Panc1 (cell line): ENCODE results near the gene AJUBA. TPM values are rescaled to one million over a fixed set of nuclear protein-coding genes. Genes with fewer than 3 reads are reported as not detected.
A peak's percentile ranks its signal among the peaks of the same experiment; 100 is the strongest.

ENCODE experiments used
- ATAC-seq: fragments of 200-7000 bp; cut with Tn5 transposase; 2 replicates; pipeline ENCODE4 v1.9.1; 2020; ENCODE audit warnings: mild to moderate bottlenecking, moderate library complexity
- BruUV-seq: library from RNA; stranded (reverse); fragments of 400-500 nt; replicated peaks from 2 replicates; lab custom pipeline; 2021; lab: Mats Ljungman, UMichigan
- CTCF ChIA-PET: fragments of 300-600 bp; sonication (Branson Sonifier 250); formaldehyde crosslinking; loops from one replicate; lab custom pipeline; 2022; ENCODE audit warnings: antibody characterized with exemption; lab: Charles Lee
- POLR2A ChIA-PET: fragments of 300-600 bp; sonication (Branson Sonifier 250); formaldehyde crosslinking; loops from one replicate; lab custom pipeline; 2022; ENCODE audit warnings: antibody characterized with exemption; lab: Charles Lee
- DNase-seq: peaks from one replicate; pipeline ENCODE4 v3.0.0-alpha.2; 2010; ENCODE audit warnings: low read depth, low spot score
- H3K27ac ChIP-seq: 2 replicates; pipeline ENCODE4 v1.5.1; 2011; ENCODE audit warnings: mild to moderate bottlenecking, low read length, inconsistent platforms
- H3K27me3 ChIP-seq: fragments of 200-500 bp; sonication (Bioruptor generic); 2 replicates; pipeline ENCODE4 v1.6.0; 2014; ENCODE audit warnings: low read length, inconsistent platforms; ENCODE audit not compliant: control insufficient read depth, insufficient read depth
- H3K36me3 ChIP-seq: fragments of 200-500 bp; sonication (Bioruptor generic); 2 replicates; pipeline ENCODE4 v1.5.1; 2014; ENCODE audit warnings: inconsistent platforms, mild to moderate bottlenecking, low read length, moderate library complexity; ENCODE audit not compliant: control insufficient read depth, insufficient read depth
- H3K4me1 ChIP-seq: 2 replicates; pipeline ENCODE4 v1.5.1; 2011; ENCODE audit warnings: inconsistent platforms, mild to moderate bottlenecking, low read length, moderate library complexity; ENCODE audit not compliant: control insufficient read depth, insufficient read depth
- H3K4me3 ChIP-seq, 2 experiments: 2 replicates each; pipeline ENCODE4 v1.5.1; 2011 to 2012; ENCODE audit warnings: low read depth in 2 of 2, low read length in 2 of 2, mild to moderate bottlenecking in 2 of 2, inconsistent platforms in 1 of 2, moderate library complexity in 1 of 2
- H3K9me3 ChIP-seq: fragments of 200-500 bp; sonication (Bioruptor generic); 2 replicates; pipeline ENCODE4 v1.5.1; 2014; ENCODE audit warnings: low read depth, mild to moderate bottlenecking, inconsistent platforms, low read length, moderate library complexity; ENCODE audit not compliant: control insufficient read depth, insufficient read depth
- POLR2AphosphoS5 ChIP-seq: IDR thresholded peaks from 2 replicates; pipeline ENCODE4 v1.6.1; 2012; ENCODE audit warnings: mild to moderate bottlenecking, low read depth, low read length, moderate library complexity
- SIN3A ChIP-seq: IDR thresholded peaks from 2 replicates; pipeline ENCODE4 v1.6.1; 2012; ENCODE audit warnings: low read depth, mild to moderate bottlenecking, low read length, moderate library complexity, borderline replicate concordance; ENCODE audit not compliant: insufficient read depth
- TCF7L2 ChIP-seq: IDR thresholded peaks from 2 replicates; pipeline ENCODE4 v1.6.1; 2011; ENCODE audit warnings: mild to moderate bottlenecking, low read depth, low read length, inconsistent platforms
- in situ Hi-C: cut with HindIII; loops from 2 replicates; pipeline ENCODE4 v1.10.0; 2016; ENCODE audit warnings: low sequenced_read_pairs, low pct_unique_long_range_greater_than_20kb
- intact Hi-C: fragments of 100-400 bp; cut with micrococcal nuclease; formaldehyde crosslinking; loops from one replicate; pipeline ENCODE4 v1.10.0; 2022; ENCODE audit not compliant: unreplicated experiment
- total RNA-seq: library from RNA; stranded (reverse); gene quantifications from one replicate; pipeline ENCODE4 v1.2.1, GENCODE V29; 2021; ENCODE audit not compliant: unreplicated experiment
- TF ChIP-seq, protein P1 (sequence below), 2 experiments: IDR thresholded peaks; 2 replicates each; pipeline ENCODE4 v1.6.1; 2011 to 2012; ENCODE audit warnings: low read depth in 2 of 2, control low read depth in 1 of 2, low read length in 1 of 2, mild to moderate bottlenecking in 1 of 2, moderate library complexity in 1 of 2; ENCODE audit not compliant: insufficient read depth in 1 of 2
- TF ChIP-seq, protein P2 (sequence below): fragments of 450-650 bp; IDR thresholded peaks from 2 replicates; pipeline ENCODE4 v1.5.1; 2017; ENCODE audit warnings: mild to moderate bottlenecking

The AJUBA gene
- total RNA-seq, 1 experiment from 2014 or later, result 50.2 TPM

DNA sequence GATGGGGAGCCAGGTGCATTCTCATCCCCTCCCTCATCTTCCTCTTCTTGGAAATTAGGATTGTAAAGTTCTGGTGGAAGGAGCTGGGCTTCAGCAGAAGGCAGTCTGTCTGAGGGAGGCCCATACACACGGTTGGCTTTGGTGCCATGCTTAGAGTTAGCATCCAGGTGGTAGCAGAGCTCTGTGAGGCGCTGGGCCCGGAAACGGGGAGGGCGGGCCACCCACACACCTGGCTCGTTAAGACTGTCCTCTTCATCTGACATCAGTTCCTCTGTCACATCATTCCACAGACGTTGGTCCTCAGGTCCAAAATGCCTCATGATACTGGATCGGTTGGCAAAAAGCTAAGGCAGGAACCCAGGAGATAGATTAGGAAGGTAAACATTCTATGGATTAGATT lies 4.9 kb upstream of the AJUBA start:
- ChIA-PET POLR2A (interaction anchor here (0.7 to 0.9 kb wide), 2 partner anchors 13 to 20 kb away, joined by 3 read pairs; no protein-coding TSS in a partner anchor), CTCF (interaction anchor here (0.6 to 2.2 kb wide), 5 partner anchors 10 to 108 kb away, joined by 3 to 12 read pairs (median 5); partner anchors contain the start of genes ACIN1 and C14orf119)
- intact Hi-C loops, result no loop called here
- Histone ChIP-seq H3K27me3 (no peaks in the 10 kb centered on the region), H3K4me3 (no peak overlapping the region), H3K36me3 (no peaks in the 10 kb centered on the region), H3K4me1 (no peaks in the 10 kb centered on the region), H3K27ac (no peak overlapping the region), H3K9me3 (no peaks in the 10 kb centered on the region)
- in situ Hi-C loops, result no loop called here
- no peak for DNase-seq
- ATAC-seq, result no peak
- TF ChIP-seq, protein P1, sequence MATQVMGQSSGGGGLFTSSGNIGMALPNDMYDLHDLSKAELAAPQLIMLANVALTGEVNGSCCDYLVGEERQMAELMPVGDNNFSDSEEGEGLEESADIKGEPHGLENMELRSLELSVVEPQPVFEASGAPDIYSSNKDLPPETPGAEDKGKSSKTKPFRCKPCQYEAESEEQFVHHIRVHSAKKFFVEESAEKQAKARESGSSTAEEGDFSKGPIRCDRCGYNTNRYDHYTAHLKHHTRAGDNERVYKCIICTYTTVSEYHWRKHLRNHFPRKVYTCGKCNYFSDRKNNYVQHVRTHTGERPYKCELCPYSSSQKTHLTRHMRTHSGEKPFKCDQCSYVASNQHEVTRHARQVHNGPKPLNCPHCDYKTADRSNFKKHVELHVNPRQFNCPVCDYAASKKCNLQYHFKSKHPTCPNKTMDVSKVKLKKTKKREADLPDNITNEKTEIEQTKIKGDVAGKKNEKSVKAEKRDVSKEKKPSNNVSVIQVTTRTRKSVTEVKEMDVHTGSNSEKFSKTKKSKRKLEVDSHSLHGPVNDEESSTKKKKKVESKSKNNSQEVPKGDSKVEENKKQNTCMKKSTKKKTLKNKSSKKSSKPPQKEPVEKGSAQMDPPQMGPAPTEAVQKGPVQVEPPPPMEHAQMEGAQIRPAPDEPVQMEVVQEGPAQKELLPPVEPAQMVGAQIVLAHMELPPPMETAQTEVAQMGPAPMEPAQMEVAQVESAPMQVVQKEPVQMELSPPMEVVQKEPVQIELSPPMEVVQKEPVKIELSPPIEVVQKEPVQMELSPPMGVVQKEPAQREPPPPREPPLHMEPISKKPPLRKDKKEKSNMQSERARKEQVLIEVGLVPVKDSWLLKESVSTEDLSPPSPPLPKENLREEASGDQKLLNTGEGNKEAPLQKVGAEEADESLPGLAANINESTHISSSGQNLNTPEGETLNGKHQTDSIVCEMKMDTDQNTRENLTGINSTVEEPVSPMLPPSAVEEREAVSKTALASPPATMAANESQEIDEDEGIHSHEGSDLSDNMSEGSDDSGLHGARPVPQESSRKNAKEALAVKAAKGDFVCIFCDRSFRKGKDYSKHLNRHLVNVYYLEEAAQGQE (IDR thresholded peaks at IDR 0.05; ENCODE audit: insufficient read depth in 1 of 2, low read depth in 2 of 2, low read length in 1 of 2), result no peak
- TF ChIP-seq, protein P2, sequence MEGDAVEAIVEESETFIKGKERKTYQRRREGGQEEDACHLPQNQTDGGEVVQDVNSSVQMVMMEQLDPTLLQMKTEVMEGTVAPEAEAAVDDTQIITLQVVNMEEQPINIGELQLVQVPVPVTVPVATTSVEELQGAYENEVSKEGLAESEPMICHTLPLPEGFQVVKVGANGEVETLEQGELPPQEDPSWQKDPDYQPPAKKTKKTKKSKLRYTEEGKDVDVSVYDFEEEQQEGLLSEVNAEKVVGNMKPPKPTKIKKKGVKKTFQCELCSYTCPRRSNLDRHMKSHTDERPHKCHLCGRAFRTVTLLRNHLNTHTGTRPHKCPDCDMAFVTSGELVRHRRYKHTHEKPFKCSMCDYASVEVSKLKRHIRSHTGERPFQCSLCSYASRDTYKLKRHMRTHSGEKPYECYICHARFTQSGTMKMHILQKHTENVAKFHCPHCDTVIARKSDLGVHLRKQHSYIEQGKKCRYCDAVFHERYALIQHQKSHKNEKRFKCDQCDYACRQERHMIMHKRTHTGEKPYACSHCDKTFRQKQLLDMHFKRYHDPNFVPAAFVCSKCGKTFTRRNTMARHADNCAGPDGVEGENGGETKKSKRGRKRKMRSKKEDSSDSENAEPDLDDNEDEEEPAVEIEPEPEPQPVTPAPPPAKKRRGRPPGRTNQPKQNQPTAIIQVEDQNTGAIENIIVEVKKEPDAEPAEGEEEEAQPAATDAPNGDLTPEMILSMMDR, result no peak
- no peak for TF ChIP-seq TCF7L2
- TF ChIP-seq SIN3A, result no peak
- TF ChIP-seq POLR2AphosphoS5, result no peak
- BruUV-seq, result no TSS peak

DNA sequence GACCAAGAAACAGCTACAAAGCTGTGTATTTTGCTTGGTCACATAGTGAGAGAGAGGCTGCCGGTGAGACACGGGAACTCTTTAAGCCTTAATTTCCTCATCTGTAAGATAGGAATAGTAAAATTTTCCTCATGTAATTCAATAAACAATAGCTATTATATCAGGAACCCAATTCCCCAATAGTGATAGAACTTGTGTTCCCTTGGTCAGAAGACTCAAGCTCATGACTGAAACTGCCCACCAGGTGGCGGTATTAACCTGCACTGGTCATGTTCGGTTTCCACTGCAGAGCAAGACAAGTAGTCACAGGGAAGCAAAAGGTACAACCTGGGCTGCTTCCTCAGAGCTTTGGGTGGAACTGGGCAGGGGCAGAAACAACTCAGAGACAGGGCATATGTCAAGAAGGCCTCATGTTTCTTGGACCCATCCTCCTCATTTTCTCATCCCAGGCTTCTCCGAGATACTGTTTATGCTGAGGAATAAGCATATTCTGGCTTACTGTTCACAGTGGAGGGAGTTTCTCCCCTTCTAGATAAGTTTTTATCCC lies 4.2 kb upstream of the AJUBA start:
- peak; percentile 74 for DNase-seq
- Histone ChIP-seq H3K36me3 (no peaks in the 10 kb centered on the region), H3K4me1 (no peaks in the 10 kb centered on the region), H3K9me3 (no peaks in the 10 kb centered on the region), H3K27ac (no peak overlapping the region), H3K4me3 (no peak overlapping the region), H3K27me3 (no peaks in the 10 kb centered on the region)
- BruUV-seq, result no TSS peak
- ATAC-seq, result peak; percentile 58
- in situ Hi-C loops, result no loop called here
- intact Hi-C loops, result loop anchor here (1.0 kb wide), 1 partner anchor 72 kb away; no protein-coding TSS in a partner anchor
- POLR2A ChIA-PET, result interaction anchor here (0.5 to 0.9 kb wide), 3 partner anchors 16 to 33 kb away, joined by 3 to 5 read pairs (median 3); no protein-coding TSS in a partner anchor
- CTCF ChIA-PET, result interaction anchor here (0.5 to 2.2 kb wide), 16 partner anchors 8 to 118 kb away, joined by 3 to 21 read pairs (median 5); partner anchors contain the start of genes ACIN1, C14orf119 and CIROP
- no peak for TF ChIP-seq POLR2AphosphoS5
- no peak for TF ChIP-seq TCF7L2
- TF ChIP-seq, protein P2, result peak; percentile 87
